GOT3 (cell line): ENCODE measurements around the gene R3HDML.

ENCODE experiments used
- DNase-seq: peaks from one replicate; lab custom pipeline; 2025; ENCODE audit warnings: mixed read lengths; lab: John Stamatoyannopoulos, UW

The R3HDML gene

GRCh38 chr20:44364068-44364467, 27.2 kb downstream of the R3HDML start:
- DNase-seq = no peak

GRCh38 chr20:44364780-44365179, 27.9 kb downstream of the R3HDML start:
- DNase-seq = no peak

- DNase-seq = no peak
Observed at GRCh38 chr20:44367746-44368145, 30.9 kb downstream of the R3HDML start.

DNA sequence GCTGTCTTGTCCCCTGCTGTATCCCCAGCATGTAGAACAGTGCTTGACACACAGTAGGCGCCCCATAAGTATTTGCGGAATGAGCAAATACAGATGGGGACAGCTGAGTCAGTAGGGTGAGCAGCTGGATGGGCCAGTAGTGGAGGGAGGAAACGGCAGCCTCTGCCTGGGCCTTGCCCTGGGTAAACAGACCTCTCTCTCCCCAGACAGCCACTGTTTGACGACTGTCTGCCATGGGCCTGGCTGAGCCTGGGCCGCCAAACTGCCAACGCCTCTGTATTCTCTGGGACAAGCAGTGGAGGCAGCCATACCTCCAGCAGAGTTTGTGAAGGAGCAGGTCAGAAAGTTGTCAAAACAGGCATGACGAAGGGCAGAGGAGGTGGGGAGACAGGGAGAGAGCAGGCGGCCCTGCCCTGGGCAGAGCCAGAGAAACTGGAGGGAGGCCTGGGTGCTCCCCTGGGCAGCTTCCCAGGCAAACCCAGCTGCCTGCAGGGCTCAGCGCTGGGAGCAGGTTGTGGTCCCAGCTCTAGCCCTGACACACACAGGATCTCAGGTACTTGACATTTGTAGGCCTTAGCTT, 33.9 kb downstream of the R3HDML start:
- DNase-seq = no peak

- DNase-seq = no peak
Observed at GRCh38 chr20:44382641-44383040, 45.8 kb downstream of the R3HDML start.

DNA sequence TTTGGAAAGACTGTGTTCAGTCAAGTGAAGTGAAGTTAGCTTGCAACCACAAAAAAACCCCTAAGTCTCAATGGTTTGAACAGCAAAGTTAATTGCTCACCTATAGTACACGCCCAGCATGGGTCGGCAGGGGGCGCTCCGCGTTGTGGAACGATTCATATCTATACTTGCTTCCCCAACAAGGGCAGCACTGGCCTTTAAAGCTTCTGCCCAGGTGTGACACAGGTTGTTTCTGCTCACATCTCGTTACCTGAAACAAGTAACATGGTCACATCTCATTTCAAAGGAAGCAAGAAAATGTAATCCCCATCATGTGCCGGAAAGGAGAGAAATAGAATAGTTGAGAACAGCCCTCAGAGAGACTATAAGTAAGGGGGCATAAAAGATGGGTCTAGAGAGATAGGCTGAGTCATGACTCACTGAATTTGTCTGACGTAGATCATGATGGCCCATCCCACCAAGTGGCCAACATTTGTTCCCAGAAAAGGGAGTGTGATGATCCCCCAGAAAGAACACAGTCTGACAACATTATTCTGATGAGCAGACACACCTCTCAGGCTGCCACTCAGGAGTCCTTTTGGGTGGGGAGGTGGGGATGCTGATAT, 47.7 kb downstream of the R3HDML start:
- no peak for DNase-seq

DNA sequence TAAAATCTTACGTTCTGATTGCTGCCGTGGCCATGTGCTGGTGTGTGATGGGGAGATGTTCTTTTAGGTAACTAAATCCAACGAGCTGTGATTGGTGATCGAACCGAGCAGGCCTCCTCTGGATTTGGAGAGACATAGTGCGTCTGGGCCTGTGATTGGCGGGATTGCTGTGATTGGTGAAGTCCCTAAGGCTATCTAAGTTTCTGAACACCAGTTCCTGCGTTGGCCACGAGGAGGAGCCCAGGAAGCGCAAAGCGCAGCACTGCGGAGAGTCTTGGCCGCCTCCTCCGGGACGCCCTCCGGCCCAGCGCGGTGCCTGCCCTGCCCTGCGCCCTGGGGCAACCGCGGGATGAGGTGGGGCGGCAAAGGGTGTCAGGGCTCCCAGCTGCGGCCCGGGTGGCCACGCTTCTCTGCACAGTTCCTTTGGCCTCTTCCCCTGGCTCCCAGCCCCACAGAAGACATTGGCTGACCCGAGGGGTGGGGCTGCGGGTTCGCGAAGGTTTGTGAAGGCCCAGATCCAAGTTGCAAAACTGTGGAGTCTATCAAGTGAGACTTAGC, 51.7 kb downstream of the R3HDML start:
- DNase-seq = no peak

GRCh38 chr20:44389871-44390270, 53.0 kb downstream of the R3HDML start:
- DNase-seq = no peak

DNA sequence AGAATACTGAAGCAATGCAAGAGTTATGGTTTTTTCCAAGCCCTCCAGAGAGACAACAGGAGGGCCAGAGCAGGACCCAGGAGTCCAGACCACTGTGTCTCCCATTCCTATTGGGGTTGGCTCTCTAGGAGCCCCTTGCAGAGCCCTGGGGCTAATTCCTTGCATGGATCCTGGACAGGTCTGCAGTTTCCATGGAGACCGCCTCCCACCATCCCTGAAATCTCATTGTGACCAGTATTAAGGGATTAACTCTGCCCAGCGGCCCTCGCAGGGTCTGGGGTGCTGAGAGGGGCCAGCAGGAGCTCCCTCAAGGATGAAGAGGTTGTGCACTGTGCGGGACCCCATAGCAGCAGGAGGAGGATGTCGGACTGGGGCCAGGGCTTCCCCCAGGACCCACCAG, 53.4 kb downstream of the R3HDML start:
- DNase-seq = no peak

DNA sequence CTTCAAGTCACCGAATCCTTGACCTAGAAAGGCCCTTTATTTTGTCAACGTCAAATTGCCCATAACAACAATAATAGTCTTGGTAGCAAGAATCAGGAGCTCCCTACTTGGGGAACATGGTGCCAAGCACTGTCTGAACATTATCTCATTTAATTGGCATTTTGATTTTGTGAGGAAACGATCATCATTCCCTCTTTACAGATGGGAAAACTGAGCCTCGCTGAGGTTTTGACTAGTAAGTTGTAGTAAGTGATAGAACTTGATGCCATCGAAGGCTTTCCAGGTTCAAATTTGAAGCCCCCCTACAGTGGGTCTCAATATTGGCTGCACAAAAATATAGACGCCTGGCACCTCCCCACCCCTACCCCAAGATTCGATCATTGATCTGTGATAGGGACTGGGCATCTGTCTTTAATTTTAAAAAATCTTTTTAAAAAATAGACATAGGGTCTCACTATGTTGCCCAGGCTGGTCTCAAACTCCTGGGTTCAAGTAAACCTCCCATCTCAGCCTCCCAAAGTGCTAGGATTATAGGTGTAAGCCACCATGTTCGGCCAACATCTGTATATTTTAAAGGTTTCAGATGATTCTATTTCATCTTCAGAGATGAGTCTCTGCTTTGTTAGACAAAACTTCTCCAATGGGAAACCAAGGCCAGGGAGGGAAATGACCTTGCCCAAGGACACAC, 55.4 kb downstream of the R3HDML start:
- DNase-seq = no peak

DNA sequence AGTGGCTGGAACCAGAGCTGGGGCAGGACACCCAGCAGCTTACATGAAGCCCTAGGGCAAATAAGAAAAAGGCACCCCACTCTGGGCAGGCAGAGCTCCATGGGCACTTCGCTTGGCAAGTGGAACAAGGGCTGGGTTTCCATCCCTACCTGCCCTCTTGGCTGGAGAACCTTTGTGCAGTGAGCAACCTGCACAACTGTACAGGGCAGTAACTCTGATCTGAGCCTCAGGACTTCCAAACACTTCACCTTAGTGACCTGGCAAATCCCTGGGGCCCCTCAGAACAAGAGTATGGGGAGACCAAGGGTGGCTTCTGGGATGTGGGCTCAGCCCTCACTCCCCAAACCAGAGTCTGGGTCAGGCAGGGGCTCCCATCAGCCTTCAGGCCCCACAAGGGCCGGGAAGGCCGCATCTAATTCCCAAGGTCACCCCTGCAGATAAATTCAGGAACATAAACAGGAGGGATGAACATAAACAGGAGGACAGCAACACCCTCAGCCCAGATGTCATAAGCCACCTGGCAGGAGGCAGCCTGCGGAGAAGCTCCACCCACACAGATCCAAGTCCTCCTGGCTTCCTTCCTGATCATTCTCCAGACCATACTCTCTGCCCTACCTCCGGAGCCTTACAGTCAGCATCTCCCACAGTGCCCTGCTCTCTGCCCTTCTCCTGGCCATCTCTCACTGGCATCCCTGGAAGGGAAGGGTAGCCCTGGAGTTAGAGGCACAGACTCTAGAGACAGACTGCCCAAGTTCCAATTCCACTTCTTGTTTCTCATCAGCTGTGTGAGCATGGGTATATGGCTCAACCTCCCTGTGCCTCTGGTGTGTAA, 56.1 kb downstream of the R3HDML start:
- DNase-seq = no peak

DNA sequence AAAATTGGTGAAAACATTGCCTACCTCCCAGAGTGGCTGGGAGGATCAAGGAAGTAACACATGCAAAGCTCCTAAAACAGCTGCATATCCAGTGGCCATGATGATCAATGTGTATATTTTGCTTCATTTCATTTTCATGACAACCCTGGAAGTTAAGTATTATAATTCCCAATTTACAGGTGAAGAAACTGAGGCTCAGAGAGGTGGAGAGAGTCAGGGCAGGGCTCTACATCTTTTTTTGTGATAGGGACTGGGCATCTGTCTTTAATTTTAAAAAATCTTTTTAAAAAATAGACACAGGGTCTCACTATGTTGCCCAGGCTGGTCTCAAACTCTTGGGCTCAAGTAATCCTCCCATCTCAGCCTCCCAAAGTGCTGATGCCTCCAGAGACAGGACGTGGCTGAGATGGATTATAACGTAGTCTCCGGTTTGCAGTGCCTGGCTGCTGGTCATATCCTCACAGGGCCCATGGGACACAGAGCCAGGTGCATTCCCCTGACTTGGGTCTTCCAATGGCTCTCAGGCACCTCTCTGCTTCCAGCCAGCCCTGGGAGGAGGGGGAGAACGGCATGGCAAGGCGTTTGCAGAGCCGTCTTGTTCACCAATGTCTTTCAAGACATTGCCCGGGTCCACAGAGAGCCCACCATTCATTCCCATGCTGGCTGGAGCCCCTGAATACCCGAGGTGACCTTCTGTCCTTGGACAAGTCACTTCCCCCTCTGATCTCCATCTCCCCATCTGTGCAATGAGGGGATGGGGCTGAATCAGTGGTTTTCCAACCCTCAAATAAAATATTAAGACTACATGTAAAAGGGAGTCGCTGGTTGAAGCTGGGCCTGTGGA, 57.0 kb downstream of the R3HDML start:
- no peak for DNase-seq

GRCh38 chr20:44394452-44394701, 57.5 kb downstream of the R3HDML start:
- no peak for DNase-seq

DNA sequence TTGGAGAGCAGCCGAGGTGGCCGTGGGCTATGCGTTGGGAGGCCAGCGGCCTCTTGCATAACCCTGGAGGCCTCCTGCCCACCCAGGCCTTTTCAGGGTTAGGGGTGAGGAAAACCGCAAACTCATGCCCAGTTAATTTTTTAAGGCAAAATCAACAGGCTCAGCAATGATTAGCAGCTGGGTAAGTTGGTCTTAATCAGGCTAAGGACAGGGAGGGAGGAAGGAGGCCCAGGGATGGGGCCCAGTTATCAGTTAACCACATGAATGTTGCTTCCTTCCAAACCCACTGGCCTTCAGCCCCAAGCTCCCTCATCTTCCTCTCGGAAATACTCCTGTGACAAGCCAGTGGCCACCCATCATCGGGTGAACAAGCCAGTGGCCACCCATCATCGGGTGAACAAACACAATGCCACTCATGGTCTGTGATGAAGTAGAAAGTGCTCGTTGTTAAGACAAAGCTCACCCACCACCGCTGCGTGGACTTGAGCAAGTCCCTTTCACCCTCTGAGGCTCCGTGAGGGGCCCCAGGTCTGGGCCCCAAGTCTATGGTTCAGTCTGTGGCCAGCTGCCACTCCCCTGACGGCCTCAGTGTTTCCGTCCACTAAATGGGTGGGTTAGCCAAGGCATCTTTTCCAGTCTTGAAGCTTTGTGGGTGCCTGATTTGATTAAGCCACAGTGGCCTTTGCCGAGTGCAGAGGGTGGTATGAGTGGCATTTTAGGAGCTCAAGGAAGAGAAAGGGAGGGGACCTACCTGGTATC, 58.0 kb downstream of the R3HDML start:
- no peak for DNase-seq

DNA sequence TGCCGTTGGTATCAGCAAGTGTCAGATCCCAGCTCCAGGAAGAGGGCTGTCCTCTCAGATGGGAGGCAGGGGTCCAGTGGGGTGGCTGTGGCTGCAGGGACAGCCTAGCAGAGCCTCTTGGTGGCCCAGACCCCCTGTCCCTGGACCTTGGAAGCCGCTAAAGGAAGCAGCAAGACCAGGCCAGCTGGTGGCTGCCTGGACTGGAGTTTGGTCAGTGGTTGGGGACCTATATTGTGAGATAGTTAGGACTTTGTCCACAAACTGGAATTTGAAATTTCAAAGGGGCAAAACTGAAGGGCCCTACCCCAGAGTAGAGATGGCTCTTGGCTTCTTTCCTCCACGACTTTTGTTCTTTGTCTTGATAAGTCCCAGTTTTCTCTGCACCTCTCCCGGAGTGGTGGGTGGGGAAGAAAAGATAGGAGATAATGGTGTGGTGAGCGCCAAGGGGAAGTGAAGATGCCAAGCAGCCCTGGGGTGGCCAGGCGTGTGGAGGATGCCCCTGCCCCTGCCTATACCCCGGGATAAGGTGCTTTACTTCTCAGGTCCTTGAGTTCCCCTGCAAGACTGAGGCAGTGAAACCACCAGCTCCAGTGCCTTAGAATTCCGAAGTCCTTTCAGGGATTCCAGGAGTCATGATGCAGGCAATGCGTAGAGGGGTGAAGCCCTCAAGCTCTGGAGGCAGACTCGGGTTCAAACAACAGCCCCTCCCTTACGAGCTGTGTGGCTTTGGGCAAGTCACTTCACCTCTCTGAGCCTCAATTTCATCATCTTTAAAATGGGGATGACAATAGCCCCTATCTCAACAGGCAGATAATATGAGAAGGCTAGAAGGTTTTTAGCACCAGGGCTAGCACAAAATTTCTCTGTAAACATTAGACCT, 58.9 kb downstream of the R3HDML start:
- DNase-seq = no peak

DNA sequence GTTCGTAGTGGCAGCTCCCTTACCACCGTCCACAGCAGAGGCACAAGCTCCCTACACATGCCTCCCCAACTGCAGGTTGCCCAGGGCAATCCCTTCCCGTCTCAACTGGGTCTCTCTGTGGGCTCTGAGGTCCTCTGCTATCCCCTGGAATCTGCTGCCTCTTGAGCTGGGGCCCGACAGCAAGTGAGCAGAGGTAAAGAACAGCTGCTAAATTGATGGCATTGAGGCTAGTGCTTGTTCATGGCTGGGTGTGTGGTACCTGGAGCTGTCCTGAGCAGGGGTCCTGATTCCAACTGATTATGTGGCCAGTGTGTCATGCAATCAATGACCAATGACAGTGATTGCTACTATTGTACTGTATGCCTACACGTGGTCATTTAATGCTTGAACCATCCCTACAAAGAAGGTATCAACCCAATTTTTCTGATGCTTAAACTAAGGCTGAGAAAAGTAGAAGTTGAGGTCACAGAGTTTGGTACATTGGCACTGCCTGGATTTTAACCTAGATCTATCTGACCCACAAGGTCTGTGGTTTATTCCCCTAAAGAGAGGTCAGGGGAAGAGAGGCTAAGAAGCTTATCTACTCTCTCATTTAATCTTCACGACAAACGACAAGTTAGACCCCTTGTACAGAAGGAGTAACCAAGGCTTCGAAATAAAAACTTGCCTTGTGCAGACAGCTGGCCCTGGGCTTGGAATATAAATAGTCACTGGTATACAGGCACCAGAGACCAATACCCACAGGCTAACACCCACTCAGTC, 59.7 kb downstream of the R3HDML start:
- DNase-seq = no peak

GRCh38 chr20:44398335-44398734, 61.5 kb downstream of the R3HDML start:
- DNase-seq = no peak

DNA sequence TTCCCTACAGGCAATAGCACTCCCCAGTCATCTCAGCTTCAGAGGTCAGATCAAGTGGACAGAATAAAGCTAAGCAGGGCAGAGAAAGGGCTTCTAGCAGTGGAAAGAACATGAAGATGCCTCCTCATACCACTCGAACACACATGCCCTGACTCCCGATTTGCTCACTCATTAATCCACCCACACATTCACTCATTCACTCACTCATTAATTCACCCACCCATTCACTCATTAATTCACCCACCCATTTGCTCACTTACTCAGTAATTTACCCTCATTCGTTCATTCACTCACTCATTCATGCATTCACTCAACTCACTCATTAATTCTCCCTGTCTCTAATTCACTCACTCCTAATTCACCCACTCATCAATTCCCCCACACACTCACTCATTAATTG, 62.6 kb downstream of the R3HDML start:
- no peak for DNase-seq

DNA sequence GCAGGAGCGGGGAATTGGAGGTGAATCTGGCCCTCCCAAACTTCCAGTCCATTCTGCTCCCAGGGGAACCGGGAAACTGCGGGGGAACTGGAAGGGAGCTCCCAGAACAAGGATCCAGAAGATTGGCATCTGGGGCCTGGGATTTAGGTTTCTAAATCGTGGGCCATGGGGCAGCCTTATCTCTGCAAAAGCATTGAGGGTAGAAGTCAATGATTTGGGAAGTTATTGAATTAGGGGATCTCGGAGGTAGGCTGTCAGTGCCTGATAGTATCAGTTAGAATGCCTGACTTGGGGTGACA, 63.8 kb downstream of the R3HDML start:
- no peak for DNase-seq
